AML-193 (cell line): Measurements from ENCODE around the gene DIPK1A.

Source experiments
- DNase-seq, 2 experiments: peaks; one replicate each; lab custom pipeline; 2025; lab: John Stamatoyannopoulos, UW

DIPK1A gene

DNA sequence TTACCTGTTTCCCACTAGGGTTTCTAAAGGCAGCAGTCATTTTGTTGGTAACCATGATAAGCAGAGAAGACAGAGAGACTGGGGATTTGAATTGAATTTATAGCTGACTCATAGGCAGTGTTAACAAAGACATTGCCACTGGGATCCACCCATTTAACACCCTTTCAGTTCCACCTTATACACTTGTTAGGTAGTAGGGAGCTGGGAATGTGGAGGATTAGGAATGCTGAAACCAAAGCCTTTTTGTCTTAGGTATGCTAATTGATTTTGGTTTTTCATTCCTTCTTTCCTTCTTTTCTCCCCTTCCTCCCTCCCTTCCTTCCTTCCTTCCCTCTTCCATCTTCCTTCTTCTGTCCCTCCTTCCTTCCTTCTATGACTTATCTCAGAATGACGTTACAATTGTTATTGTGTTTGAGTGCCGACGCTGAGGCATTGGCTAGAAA is 168.9 kb downstream of the DIPK1A start:
- no peak for DNase-seq
